Fibroblast of lung (primary cell): ENCODE measurements around the gene LRMDA.

Source experiments
- EZH2 ChIP-seq: IDR thresholded peaks from 2 replicates; pipeline ENCODE4 v1.5.1; 2012; ENCODE audit warnings: low read length, control low read depth, mild to moderate bottlenecking; ENCODE audit errors: missing control alignments
- TF ChIP-seq, protein P1 (sequence below), 2 donors: IDR thresholded peaks in 1 of 2; conservative IDR thresholded peaks in 1 of 2; 1 replicate in 1 of 2; 2 replicates in 1 of 2; pipeline ENCODE4 v1.5.1; 2011 to 2012; ENCODE audit warnings: low read length in 2 of 2, control low read depth in 1 of 2, inconsistent platforms in 1 of 2, low read depth in 1 of 2, mild to moderate bottlenecking in 1 of 2

DNA sequence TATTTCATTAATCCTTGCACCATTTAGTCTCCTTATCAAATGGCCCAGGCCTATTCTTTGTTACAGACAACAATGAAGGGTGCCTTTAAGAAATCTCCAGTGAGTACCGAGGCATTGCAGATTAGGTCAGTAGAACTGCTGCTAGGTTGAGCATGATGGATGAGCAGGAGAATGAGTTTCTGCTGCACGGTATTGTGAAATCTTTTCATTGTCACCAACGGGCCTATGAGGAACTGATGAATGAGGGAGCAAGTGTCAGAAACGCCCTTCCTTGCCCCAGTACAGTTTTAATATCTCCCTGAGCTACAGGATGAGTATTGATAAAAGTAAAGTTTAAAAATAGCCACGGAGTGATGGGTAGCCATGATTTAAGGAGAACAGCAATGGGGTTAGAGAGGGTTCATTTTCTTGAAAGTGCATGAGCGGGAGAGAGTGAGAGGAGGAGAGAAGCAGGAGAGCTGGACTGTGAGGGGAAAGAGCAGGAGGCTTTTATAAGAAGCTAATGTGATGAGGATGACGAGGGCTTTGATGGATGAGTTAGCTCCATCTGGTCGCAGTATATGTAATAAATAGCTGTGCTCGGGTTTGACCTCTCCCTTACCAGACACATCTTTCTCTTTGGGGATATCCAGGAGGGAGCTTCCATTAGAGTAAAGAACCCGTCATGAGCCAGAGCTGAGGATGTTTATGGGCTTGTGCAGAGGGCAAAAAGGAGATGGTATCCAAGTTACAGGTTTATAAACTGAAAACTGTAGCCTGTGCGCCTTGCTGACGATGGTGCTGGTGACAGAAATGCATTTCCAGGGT is 526.1 kb downstream of the LRMDA start:
- TF ChIP-seq EZH2 = no peak
- TF ChIP-seq, protein P1, sequence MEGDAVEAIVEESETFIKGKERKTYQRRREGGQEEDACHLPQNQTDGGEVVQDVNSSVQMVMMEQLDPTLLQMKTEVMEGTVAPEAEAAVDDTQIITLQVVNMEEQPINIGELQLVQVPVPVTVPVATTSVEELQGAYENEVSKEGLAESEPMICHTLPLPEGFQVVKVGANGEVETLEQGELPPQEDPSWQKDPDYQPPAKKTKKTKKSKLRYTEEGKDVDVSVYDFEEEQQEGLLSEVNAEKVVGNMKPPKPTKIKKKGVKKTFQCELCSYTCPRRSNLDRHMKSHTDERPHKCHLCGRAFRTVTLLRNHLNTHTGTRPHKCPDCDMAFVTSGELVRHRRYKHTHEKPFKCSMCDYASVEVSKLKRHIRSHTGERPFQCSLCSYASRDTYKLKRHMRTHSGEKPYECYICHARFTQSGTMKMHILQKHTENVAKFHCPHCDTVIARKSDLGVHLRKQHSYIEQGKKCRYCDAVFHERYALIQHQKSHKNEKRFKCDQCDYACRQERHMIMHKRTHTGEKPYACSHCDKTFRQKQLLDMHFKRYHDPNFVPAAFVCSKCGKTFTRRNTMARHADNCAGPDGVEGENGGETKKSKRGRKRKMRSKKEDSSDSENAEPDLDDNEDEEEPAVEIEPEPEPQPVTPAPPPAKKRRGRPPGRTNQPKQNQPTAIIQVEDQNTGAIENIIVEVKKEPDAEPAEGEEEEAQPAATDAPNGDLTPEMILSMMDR (conservative IDR thresholded peaks at IDR 0.05 in 1 of 2, IDR thresholded peaks at IDR 0.05 in 1 of 2; ENCODE audit: low read depth in 1 of 2, low read length in 2 of 2) = no peak
